ENCODE measurements around the gene FGF18.

Gene FGF18

GRCh38 chr5:171505473-171506043 lies 86.1 kb downstream of the FGF18 start:
- no peak overlapping the region for H3K9ac ChIP-seq (ENCODE audit: low read length)
- no peaks in the 10 kb centered on the region for H3K4me1 ChIP-seq (ENCODE audit: control insufficient read depth, insufficient read depth, low read length)
- no peak overlapping the region for H3K27ac ChIP-seq (ENCODE audit: low read depth, low read length)
- H3K36me3 ChIP-seq (ENCODE audit: control insufficient read depth, insufficient read depth, low read length) = no peaks in the 10 kb centered on the region
- no peak overlapping the region for H3K4me3 ChIP-seq (ENCODE audit: low read depth, low read length)
- H3K9me3 ChIP-seq (ENCODE audit: control insufficient read depth, insufficient read depth, low read depth, low read length) = no peaks in the 10 kb centered on the region
- no peaks in the 10 kb centered on the region for H3K27me3 ChIP-seq (ENCODE audit: control insufficient read depth, insufficient read depth, low read length)

DNA sequence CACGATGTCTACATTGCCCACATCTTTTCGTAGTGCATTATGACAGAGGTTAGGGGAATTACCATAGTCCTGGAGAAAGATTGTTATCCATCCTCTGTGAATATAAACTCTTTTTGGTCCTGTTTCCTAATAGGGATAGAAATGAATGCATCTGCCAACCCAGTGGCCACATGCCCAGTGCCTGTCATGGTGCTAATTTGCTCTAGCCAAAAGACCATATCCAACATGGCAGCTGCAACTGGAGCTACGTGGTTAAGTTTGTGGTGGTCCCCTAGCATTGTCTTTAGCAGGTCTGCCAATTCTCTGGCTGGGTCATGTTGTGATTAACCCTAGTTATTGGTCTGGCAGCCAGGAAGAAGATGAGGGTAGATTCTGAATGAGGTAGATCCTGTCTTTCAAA lies 87.5 kb downstream of the FGF18 start:
- Histone ChIP-seq H3K9ac (ENCODE audit: low read length) (no peak overlapping the region), H3K36me3 (ENCODE audit: control insufficient read depth, insufficient read depth, low read length) (no peaks in the 10 kb centered on the region), H3K4me3 (ENCODE audit: low read depth, low read length) (no peak overlapping the region), H3K9me3 (ENCODE audit: control insufficient read depth, insufficient read depth, low read depth, low read length) (no peaks in the 10 kb centered on the region), H3K27ac (ENCODE audit: low read depth, low read length) (no peak overlapping the region), H3K27me3 (ENCODE audit: control insufficient read depth, insufficient read depth, low read length) (no peaks in the 10 kb centered on the region), H3K4me1 (ENCODE audit: control insufficient read depth, insufficient read depth, low read length) (no peaks in the 10 kb centered on the region)
